RPMI8226 (cell line): ENCODE measurements around the gene KDM3B.

Experiments used
- DNase-seq: peaks from one replicate; pipeline ENCODE4 v3.0.0-alpha.2; 2015

Gene KDM3B

DNA sequence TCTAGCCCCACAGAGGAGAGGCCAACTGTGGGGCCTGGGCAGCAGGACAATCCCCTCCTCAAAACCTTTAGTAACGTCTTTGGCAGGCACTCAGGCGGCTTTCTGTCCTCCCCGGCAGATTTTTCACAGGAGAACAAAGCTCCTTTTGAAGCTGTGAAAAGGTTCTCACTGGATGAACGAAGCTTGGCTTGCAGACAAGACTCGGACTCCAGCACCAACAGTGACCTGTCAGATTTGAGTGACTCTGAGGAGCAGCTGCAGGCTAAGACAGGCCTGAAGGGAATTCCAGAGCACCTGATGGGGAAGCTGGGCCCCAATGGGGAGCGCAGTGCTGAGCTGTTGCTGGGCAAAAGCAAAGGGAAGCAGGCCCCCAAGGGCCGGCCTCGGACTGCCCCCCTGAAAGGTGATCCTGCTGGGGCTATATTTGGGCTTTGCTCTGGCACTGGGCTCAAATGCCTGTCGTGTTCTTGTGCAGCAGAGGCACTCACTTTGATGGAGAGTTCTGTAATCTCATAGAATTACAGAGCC lies 39.4 kb downstream of the KDM3B start:
- no peak for DNase-seq

DNA sequence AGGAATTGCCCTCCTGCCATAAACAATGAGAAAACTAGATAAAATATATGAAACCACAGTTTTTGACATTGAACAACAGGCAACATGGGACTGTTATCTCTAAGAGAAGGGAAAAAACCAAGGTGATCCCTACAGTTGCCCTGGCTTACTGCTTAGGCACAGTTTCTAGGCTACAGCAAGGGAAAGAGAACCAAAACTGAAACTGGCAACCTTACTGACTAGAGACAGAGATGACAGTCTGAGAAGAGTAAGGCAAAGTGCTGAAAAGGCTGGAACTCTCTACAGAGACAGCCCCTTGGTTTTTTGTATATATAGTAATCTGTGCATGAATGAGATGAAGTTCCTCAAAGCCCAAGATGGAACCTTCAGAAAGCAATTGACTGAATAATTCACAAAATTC lies 50.2 kb downstream of the KDM3B start:
- peak; percentile 56 for DNase-seq

DNA sequence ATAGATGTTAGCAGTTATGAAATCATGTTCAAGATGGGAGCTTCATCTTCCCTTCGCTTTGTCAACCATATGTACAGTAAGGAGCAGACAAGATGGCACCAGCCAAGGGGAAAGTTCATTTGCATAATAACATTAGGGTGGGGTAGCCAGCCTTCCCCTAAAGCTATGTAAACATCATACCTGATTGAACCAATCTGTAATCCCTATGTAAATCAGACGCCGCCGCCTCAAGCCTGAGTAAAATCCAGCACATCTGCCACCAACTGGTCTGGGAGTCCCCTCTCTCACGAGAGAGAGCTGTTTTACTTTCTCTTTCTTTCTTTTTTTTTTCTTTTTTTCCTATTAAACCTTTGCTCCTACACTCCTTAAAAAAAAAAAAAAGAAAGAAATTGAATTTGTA lies 55.5 kb downstream of the KDM3B start:
- DNase-seq = no peak

DNA sequence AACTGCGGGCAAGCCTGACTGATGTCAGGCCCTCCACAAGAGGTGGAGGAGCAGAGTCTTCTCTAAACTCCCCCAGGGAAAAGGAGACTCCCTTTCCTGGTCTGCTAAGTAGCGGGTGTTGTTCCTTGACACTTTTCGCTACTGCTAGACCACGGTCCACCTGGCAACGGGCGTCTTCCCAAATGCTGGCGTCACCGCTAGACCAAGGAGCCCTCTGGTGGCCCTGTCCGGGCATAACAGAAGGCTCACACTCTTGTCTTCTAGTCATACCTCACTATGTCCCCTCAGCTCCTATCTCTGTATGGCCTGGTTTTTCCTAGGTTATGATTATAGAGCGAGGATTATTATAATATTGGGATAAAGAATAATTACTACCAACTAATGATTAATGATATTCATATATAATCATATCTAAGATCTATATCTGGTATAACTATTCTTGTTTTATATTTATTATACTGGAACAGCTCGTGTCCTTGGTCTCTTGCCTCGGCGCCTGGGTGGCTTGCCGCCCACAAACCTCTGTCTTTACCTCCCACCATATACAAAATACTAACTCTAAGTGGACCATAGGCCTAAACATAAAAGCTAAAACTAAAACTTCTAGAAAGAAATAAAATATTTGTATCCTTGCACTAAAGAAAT lies 58.6 kb downstream of the KDM3B start:
- peak; percentile 35 for DNase-seq

DNA sequence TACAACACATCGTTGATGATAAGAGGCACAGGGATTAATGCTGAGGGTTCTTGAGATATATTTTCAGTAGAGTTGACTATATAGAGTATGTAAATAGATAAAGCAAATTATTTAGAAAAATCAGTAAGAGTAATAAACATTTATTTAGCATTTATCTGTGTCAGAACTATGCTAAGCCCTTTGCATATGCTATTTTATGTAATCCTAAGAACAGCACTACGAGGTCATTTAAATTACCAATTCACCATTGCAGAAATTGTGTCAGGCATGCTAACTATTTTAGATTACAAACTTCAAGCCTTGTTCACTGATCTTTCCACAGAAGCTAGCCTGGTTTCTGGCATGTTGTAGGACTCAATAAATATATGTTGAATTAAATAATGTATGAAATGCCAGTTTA lies 66.0 kb downstream of the KDM3B start:
- no peak for DNase-seq

GRCh38 chr5:138425079-138425478 lies 72.6 kb downstream of the KDM3B start:
- no peak for DNase-seq

GRCh38 chr5:138435943-138436342 lies 83.5 kb downstream of the KDM3B start:
- no peak for DNase-seq

GRCh38 chr5:138438003-138438723 lies 85.7 kb downstream of the KDM3B start:
- DNase-seq = no peak

DNA sequence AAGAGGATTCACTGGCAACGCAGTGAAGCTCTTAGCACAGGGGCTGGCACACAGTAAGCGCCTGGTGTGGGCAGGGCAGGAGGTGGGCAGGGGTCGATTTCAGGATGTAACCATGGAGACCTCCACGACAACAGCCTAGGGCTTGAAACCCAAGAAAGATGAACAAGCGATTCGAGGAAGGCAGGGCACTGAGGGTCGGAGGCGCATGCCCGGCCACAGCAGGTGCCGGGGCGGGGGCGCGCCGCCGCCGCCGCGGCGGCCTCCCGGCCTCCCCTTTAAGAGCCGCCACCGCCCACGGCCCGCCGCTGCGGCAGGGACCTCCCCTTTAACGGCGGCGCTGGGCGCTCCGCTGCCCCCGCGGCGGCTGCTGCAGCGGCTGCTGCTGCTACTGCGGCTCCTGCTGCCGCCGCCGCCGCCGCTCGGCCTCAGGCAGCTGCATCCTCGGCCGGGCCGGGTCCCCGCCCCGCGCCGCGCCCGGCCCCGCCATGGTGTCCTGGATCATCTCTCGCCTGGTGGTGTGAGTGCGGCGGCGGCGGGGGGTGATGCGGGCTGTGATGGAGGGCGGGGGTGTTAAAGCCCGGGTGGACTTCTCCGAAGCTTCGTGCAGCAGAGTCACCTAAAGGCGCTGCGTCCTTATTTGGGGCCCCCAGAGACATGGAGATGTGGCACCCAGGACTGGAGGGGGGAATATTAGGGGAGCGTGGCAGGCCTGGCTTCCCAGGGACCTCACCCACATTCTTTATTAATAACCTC lies 86.4 kb downstream of the KDM3B start, which contains the start of gene REEP2:
REEP2 (plus strand) TSS at position 334 of the 753 bp plus-strand sequence; CDS start at position 486, 152 bp downstream.
- peak; percentile 67 for DNase-seq

GRCh38 chr5:138439477-138440158 lies 87.1 kb downstream of the KDM3B start:
- DNase-seq = no peak

DNA sequence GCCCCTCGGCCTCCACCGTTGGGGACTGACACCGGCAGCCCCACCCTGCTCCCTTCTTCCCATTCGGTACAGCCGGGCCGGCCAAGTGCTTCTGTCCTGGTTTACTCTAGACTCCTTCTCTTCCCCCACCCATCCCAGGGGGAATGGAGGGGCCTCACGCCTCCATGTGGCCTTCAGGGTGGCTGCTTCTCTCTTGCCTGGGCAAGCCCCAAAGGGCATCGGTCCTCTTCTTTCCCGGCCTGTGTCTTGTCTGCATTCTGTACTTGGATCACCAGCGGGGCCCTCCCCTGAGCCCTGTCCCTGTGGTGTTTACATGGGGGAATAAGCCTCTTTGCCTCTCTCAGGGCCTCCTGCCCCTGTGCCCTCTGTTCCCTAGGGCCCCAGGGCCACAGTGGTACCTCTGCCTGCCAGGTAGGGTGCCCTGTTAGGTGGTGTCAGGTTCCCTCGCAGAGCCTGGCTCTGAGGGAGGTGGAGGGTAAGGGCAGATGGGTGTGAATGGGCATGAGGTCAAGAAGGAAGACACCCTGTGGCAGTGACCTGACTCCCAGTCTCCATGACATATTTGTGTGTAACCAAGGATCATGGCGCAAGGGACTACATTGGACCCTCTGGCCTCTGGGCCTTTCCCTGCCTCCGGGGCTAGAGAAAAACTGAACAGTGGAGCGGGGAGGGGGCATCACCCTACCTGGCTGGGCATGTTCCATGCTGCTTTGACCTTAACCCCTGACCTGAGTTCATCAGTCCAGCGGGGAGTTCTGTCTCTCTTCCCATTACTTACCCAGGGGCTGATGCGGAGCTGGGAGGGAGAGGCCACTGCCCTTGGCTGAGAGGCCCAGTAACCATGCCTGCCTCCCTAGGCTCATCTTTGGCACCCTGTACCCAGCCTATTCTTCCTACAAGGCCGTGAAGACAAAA lies 87.9 kb downstream of the KDM3B start:
- no peak for DNase-seq

DNA sequence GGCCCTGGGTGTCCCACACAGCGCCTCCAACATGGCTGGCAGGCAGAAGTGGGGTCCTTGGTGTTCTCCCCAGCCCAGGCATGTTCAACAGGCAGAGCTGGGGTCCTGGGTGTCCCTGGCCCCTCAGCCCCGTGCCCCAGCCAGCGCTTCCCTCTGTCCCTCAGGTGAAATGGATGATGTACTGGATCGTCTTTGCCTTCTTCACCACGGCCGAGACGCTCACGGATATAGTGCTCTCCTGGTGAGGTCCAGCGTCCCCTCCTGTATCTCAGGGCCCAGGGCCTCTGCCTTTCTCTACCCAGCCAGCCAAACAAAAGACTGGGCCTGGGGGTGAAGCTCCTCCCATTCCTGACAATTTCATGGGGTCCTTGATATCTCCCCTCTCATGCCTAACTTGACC lies 88.7 kb downstream of the KDM3B start:
- DNase-seq = no peak

- DNase-seq = no peak
Measured at GRCh38 chr5:138444078-138444773, 91.7 kb downstream of the KDM3B start.

DNA sequence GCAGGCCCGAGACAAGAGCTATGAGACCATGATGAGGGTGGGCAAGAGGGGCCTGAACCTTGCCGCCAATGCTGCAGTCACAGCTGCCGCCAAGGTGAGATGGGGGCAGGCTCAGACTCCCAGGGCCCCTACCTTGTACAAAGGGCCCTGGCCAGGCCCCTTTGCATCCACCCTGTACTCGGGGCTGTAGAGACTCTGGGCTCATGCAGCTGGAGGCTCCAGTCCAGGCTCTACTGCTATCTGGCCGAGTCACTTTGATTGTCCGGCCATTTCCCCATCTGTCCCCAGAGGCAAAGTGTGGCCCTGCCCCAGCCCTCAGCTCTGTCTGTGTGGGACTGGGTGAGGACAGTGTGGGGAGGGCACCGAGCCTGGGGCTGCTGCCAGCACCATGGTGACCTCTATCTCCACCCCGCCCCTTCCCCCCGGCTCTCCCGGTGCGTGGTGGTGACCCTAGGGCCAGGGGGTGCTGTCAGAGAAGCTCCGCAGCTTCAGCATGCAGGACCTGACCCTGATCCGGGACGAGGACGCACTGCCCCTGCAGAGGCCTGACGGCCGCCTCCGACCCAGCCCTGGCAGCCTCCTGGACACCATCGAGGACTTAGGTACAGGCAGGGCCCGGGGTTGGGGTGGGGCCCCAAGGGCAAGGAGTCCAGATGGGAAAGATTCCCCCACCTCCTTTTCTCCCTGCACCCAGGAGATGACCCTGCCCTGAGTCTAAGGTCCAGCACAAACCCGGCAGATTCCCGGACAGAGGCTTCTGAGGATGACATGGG lies 92.5 kb downstream of the KDM3B start:
- DNase-seq = no peak

DNA sequence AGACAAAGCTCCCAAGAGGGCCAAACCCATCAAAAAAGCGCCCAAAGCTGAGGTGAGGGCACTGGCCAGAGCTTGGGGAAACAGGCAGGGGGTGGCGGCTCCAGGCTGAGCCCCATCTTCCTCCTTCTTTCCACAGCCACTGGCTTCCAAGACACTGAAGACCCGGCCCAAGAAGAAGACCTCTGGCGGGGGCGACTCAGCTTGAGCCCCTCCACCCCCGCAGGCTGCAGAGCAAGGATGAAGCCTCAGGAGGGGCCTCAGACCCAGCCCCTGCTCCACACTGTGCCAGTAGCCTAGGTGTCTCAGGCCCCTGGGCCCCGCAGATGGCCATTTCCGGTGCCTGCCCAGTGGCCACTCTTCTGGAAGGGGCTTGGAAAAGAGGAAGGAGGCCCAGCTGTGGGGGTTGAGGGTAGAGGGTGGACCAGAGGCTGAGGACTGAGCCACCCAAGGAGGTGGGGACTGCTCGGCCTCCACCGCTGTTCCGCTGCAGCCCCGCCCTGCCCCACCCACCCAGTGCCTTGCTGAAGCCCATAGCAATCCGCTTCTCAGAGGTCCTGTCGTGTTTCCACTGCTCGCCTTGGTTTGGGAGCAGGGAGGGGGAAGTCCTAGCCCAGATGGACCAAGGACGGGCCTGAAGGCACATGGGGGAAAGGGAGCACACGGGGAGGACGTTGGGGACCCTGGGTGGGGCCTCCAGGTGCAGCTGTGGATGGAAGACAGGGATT lies 93.2 kb downstream of the KDM3B start:
- DNase-seq = no peak

- no peak for DNase-seq
Measured at GRCh38 chr5:138448070-138448469, 95.6 kb downstream of the KDM3B start.

DNA sequence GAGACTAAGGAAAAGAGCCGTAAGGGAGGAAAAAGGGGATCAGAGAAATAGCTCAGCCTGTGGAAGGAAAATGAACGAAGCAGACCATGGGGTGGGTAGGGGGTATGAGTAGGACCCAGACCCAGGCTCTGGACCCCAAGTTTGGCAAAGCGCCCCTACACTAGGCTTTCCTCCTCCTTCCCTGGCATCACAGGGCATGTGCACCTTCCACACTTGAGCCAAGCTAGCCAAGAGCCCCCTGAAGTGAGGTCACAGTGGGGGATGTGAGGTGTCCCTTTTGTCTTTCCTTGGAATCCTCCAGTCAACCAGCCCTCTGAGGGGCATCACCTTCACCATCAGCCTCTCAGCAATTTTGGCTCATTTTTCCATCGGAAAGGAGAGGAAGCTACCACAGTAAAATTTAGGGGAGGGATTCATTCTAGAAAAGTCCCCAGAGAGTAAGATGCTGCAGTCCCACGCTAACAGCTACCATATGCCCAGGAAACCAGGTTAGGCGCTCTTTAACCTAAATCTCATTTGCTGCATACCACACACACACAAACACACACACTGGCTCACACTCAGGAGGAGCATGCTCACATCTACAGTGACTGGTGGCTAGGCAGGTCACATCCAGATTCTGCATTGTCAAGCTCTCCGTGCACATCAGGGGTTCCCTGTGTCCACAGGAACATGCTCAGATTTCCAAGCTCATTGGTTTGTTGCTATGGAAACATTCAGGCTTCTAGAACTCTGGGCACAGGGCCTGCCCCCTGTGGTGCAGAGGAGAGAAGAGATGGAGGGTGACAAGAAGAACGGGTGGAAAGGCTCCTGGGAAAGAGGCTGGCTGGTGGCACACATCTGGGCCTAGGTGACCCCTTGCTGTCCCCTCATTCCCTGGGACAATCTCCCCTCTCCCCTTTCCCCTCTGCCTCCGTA lies 96.3 kb downstream of the KDM3B start:
- no peak for DNase-seq

DNA sequence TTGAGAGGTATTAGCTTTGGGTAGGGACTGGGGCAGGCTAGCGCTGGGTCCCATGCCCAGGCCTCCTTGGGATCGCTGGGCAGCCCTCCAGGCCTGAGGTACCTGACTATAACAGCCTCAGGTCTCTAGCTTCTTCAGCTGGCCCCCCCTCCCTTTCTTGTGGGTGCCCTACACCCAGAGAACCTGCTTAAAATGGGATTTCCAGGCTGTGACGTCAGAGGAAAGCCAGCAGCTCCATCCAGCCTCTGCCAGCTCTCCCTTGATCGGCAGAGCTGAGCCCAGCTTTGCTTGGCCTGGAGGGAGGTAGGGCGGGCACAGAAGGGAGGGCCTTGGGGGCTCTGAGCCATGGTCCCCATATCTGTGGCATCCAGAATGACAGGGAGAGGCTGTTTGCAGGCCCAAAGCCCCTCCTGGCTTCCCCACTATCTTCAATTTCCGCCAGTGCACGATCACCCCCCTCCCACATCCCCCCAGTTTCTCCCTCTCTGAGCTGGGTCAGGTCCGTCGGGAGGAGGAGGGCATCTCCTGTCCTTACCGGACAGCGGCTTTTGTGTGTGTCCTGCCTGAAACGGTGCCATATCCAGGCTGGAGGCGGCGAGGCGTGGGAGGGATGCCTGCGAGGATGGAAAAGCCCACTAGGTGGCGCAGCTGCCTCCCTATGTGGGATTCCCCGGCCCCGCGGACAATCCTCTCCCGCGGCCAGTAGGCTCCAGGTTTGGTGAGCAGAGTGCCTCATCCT lies 97.2 kb downstream of the KDM3B start:
- DNase-seq = peak; percentile 84
